Mesodermal cell (in vitro differentiated cells): ENCODE measurements around the gene TCP11L2.
"Not testable (repeated sequence)": the region's sequence is repeated elsewhere in the genome, so short reads cannot be mapped to it uniquely, and the experiment has no call there.

Experiments
- H3K27ac ChIP-seq: 2 replicates; pipeline ENCODE4 v1.7.0; 2013; ENCODE audit warnings: mild to moderate bottlenecking, low read depth, low read length, moderate library complexity; ENCODE audit not compliant: severe bottlenecking
- H3K36me3 ChIP-seq: 2 replicates; pipeline ENCODE4 v1.7.1; 2013; ENCODE audit warnings: mild to moderate bottlenecking, low read length, moderate library complexity; ENCODE audit not compliant: control insufficient read depth, insufficient read depth
- H3K4me1 ChIP-seq: one replicate; pipeline ENCODE4 v1.7.1; 2013; ENCODE audit warnings: mild to moderate bottlenecking, low read length; ENCODE audit not compliant: insufficient read depth, control insufficient read depth, poor library complexity, severe bottlenecking
- H3K4me3 ChIP-seq: 2 replicates; pipeline ENCODE4 v1.7.0; 2013; ENCODE audit warnings: low read length, control low read depth, mild to moderate bottlenecking; ENCODE audit not compliant: insufficient read depth, poor library complexity, severe bottlenecking; ENCODE audit errors: extremely low read depth
- H3K9me3 ChIP-seq: 2 replicates; pipeline ENCODE4 v1.7.1; 2013; ENCODE audit warnings: mild to moderate bottlenecking, low read length, moderate library complexity; ENCODE audit not compliant: control insufficient read depth
- WGBS, 2 experiments: methylation state at CpG; one replicate each; pipeline ENCODE4 v1.1.5; 2013; ENCODE audit warnings: missing lambda C conversion rate in 2 of 2; ENCODE audit not compliant: insufficient coverage in 2 of 2; 5-methylcytosine and 5-hydroxymethylcytosine counted together

The TCP11L2 gene

GRCh38 chr12:106360400-106360994 is 58.0 kb downstream of the TCP11L2 start:
- H3K4me3 ChIP-seq = no peak overlapping the region
- no peaks in the 10 kb centered on the region for H3K9me3 ChIP-seq
- WGBS, 2 experiments = 97 to 100% methylated on average over 4 to 5 of the region's 5 CpGs
- H3K36me3 ChIP-seq = peaks cover 8% of the 10 kb centered on the region
- H3K4me1 ChIP-seq = no peaks in the 10 kb centered on the region
- no peak overlapping the region for H3K27ac ChIP-seq

DNA sequence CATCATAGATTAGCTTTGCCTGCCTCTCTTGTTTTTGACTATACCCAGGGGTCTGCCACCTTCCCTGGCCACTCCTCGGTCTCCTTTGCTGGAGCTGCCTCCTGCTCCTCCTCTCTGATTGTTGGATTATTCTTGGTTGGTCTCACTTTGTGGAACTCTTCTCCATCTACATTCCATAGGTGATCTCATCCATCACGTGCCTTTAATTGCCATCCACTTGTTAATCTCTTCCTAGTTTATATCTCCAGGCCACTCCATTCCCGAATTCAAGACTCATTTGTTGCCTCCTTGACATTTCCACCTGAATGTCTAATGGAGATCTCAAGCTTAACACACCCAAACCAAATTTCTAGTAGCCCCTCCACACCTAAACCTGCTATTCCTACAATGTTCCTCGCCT is 60.4 kb downstream of the TCP11L2 start:
- Histone ChIP-seq H3K4me3 (no peak overlapping the region), H3K27ac (no peak overlapping the region), H3K9me3 (no peaks in the 10 kb centered on the region), H3K4me1 (no peaks in the 10 kb centered on the region), H3K36me3 (peaks cover 8% of the 10 kb centered on the region)
- WGBS, 2 experiments = 84 to 86% methylated on average over 2 to 3 of the region's 4 CpGs

DNA sequence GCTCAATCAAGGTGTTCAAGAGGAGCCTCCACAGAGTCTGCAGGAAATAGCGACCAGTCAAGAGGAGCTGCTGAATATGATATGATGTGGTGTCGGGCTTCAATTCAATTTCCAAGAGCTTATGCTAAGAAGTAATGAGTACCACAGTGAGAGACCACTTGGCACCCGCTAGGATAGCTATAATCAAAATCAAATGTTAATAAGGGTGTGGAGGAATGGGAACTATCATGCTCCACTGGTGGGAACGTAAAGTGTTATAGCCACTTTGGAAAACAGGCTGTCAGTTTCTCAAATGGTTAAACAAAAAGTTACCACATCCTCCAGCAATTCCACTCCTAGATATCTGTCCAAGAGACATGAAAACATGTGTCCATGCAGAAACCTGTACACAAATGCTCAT is 61.7 kb downstream of the TCP11L2 start:
- H3K27ac ChIP-seq = no peak overlapping the region
- WGBS, 2 experiments = 100% methylated on average over 2 to 3 of the region's 4 CpGs
- H3K9me3 ChIP-seq = no peaks in the 10 kb centered on the region
- peaks cover 11% of the 10 kb centered on the region for H3K36me3 ChIP-seq
- no peaks in the 10 kb centered on the region for H3K4me1 ChIP-seq
- H3K4me3 ChIP-seq = no peak overlapping the region

GRCh38 chr12:106369624-106370346 is 67.3 kb downstream of the TCP11L2 start:
- no peak overlapping the region for H3K27ac ChIP-seq

GRCh38 chr12:106378788-106379187 is 76.3 kb downstream of the TCP11L2 start:
- no peaks in the 10 kb centered on the region for H3K4me1 ChIP-seq
- peaks cover 2% of the 10 kb centered on the region for H3K9me3 ChIP-seq
- peaks cover 63% of the 10 kb centered on the region for H3K36me3 ChIP-seq
- H3K27ac ChIP-seq = no peak overlapping the region
- 60 to 100% methylated on average over 1 to 2 of the region's 4 CpGs for WGBS, 2 experiments
- H3K4me3 ChIP-seq = no peak overlapping the region

More at GRCh38 chr12:106369624-106370346, 67.3 kb downstream of the TCP11L2 start:
- H3K9me3 ChIP-seq = no peaks in the 10 kb centered on the region
- no peaks in the 10 kb centered on the region for H3K4me1 ChIP-seq
- WGBS, 2 experiments = 90 to 98% methylated on average over 4 of the region's 6 CpGs
- H3K4me3 ChIP-seq = no peak overlapping the region
- H3K36me3 ChIP-seq = peaks cover 28% of the 10 kb centered on the region

DNA sequence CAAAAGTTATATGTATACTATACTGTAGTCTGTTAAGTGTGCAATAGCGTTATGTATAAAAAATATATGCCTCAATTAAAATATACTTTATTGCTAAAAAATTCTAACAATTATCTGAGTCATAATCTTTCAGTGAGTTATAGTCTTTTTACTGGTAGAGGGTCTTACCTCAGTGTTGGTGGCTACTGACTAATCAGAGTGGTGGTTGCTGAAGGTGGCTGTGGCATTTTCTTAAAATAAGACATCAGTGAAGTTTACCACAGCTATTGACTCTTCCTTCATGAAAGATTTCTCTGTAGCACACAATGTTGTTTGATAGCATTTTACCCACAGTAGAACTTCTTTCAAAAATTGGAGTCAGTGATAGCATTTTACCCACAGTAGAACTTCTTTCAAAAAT is 78.4 kb downstream of the TCP11L2 start:
- Histone ChIP-seq H3K36me3 (peaks cover 64% of the 10 kb centered on the region), H3K4me3 (no peak overlapping the region)
- no CpG with 5 or more reads among the region's 1 CpG for WGBS, 2 experiments

GRCh38 chr12:106381866-106382265 is 79.3 kb downstream of the TCP11L2 start:
- not testable (repeated sequence) for H3K9me3 ChIP-seq, H3K4me3 ChIP-seq, H3K27ac ChIP-seq, H3K4me1 ChIP-seq
- WGBS, 2 experiments = 80 to 100% methylated on average over 1 of the region's 4 CpGs
- peaks cover 55% of the 10 kb centered on the region for H3K36me3 ChIP-seq

More for the DNA sequence above, 78.4 kb downstream of the TCP11L2 start:
- Histone ChIP-seq H3K27ac (no peak overlapping the region), H3K4me1 (no peaks in the 10 kb centered on the region), H3K9me3 (peaks cover 2% of the 10 kb centered on the region)

GRCh38 chr12:106386813-106387535 is 84.4 kb downstream of the TCP11L2 start:
- 80 to 94% methylated on average over 1 to 2 of the region's 5 CpGs for WGBS, 2 experiments
- Histone ChIP-seq H3K9me3 (peaks cover 2% of the 10 kb centered on the region), H3K27ac (no peak overlapping the region), H3K4me1 (no peaks in the 10 kb centered on the region), H3K4me3 (no peak overlapping the region), H3K36me3 (peaks cover 31% of the 10 kb centered on the region)

DNA sequence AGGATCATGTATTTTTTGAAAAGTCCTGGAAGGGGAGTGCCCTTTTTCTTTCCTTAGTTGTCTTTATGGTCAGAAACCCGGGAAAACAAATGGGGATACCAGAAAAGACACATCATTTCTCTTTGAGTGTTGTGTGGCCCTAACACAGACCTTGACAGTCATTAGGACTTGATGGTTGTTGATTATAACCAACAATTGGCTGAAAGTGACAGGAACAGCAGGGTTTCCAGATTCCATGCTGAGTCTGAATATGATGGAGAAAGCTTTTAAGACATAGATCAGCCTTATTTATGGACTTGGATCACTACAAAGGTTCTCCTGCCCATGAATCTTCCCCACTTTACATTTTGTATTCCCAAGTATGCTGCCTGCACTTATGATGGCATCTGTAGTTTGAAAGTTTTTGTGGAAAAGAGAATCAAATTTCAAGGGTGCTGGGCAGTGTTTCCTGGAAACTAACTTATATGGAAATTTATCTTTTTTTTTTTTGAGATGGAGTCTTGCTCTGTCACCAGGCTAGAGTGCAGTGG is 85.4 kb downstream of the TCP11L2 start:
- H3K9me3 ChIP-seq = no peaks in the 10 kb centered on the region
- H3K4me1 ChIP-seq = no peaks in the 10 kb centered on the region
- peaks cover 24% of the 10 kb centered on the region for H3K36me3 ChIP-seq
- H3K27ac ChIP-seq = no peak overlapping the region
- no peak overlapping the region for H3K4me3 ChIP-seq
- WGBS, 2 experiments = 83% methylated on average over 1 of the region's 1 CpG; no CpG with 5 or more reads in 1 of the 2 experiments

GRCh38 chr12:106389151-106389550 is 86.6 kb downstream of the TCP11L2 start:
- 89 to 95% methylated on average over 3 to 4 of the region's 4 CpGs for WGBS, 2 experiments
- Histone ChIP-seq H3K36me3 (peaks cover 30% of the 10 kb centered on the region), H3K4me3 (no peak overlapping the region), H3K27ac (no peak overlapping the region), H3K9me3 (no peaks in the 10 kb centered on the region), H3K4me1 (no peaks in the 10 kb centered on the region)
